WI38 (cell line): ENCODE measurements around the gene CRACR2A.

Experiments used
- H3K4me3 ChIP-seq: 2 replicates; pipeline ENCODE4 v1.5.1; 2011; ENCODE audit warnings: low read depth, mild to moderate bottlenecking, control low read depth, low read length
- CTCF ChIP-seq: IDR thresholded peaks from 2 replicates; pipeline ENCODE4 v1.5.1; 2012; ENCODE audit warnings: low read depth, mild to moderate bottlenecking, control low read depth, low read length

CRACR2A gene

GRCh38 chr12:3700861-3701260 lies 52.0 kb downstream of the CRACR2A start:
- no peak overlapping the region for H3K4me3 ChIP-seq
- TF ChIP-seq CTCF, result no peak

- TF ChIP-seq CTCF, result no peak
- H3K4me3 ChIP-seq, result no peak overlapping the region
These were observed 54.5 kb downstream of the CRACR2A start for GRCh38 chr12:3698218-3698974.

- TF ChIP-seq CTCF, result no peak
- no peak overlapping the region for H3K4me3 ChIP-seq
These were observed 55.5 kb downstream of the CRACR2A start for GRCh38 chr12:3697311-3697870.

- TF ChIP-seq CTCF, result no peak
- H3K4me3 ChIP-seq, result no peak overlapping the region
These were observed 58.2 kb downstream of the CRACR2A start for GRCh38 chr12:3694673-3695072.

- TF ChIP-seq CTCF, result no peak
- no peak overlapping the region for H3K4me3 ChIP-seq
These were observed 60.1 kb downstream of the CRACR2A start for GRCh38 chr12:3692616-3693365.

GRCh38 chr12:3686463-3686862 lies 66.4 kb downstream of the CRACR2A start:
- no peak overlapping the region for H3K4me3 ChIP-seq
- TF ChIP-seq CTCF, result no peak

GRCh38 chr12:3685830-3686229 lies 67.1 kb downstream of the CRACR2A start:
- TF ChIP-seq CTCF, result no peak
- no peak overlapping the region for H3K4me3 ChIP-seq
